Karpas-422 (cell line): ENCODE data around the gene CNIH2. TPM values are rescaled to one million over a fixed set of nuclear protein-coding genes. Genes with fewer than 3 reads are reported as not detected.

Experiments used
- DNase-seq: peaks from one replicate; pipeline ENCODE4 v3.0.0-alpha.2; 2015
- H2AFZ ChIP-seq: fragments of 200-600 bp; sonication (generic); 2 replicates; pipeline ENCODE4 v1.6.1; 2014; ENCODE audit warnings: antibody characterized with exemption, low read length, mixed read lengths
- H3K27ac ChIP-seq: fragments of 200-600 bp; sonication (generic); 2 replicates; pipeline ENCODE4 v1.5.1; 2014; ENCODE audit warnings: mild to moderate bottlenecking, low read length, moderate library complexity
- H3K27me3 ChIP-seq: fragments of 200-600 bp; sonication (generic); 2 replicates; pipeline ENCODE4 v1.6.1; 2014; ENCODE audit warnings: low read length, mixed read lengths
- H3K36me3 ChIP-seq: fragments of 200-600 bp; sonication (generic); 2 replicates; pipeline ENCODE4 v1.6.1; 2014; ENCODE audit warnings: low read length, mixed read lengths; ENCODE audit not compliant: insufficient read depth
- H3K4me1 ChIP-seq: fragments of 200-600 bp; sonication (generic); 2 replicates; pipeline ENCODE4 v1.6.1; 2014; ENCODE audit warnings: mild to moderate bottlenecking, low read length, mixed read lengths
- H3K4me2 ChIP-seq: fragments of 200-600 bp; sonication (generic); 2 replicates; pipeline ENCODE4 v1.6.1; 2014; ENCODE audit warnings: low read length, low read depth, mild to moderate bottlenecking; ENCODE audit not compliant: poor library complexity, severe bottlenecking
- H3K4me3 ChIP-seq: fragments of 200-600 bp; sonication (generic); 2 replicates; pipeline ENCODE4 v1.5.1; 2014; ENCODE audit warnings: mild to moderate bottlenecking, antibody characterized with exemption, low read length, mixed read lengths
- H3K79me2 ChIP-seq: fragments of 200-600 bp; sonication (generic); 2 replicates; pipeline ENCODE4 v1.6.1; 2014; ENCODE audit warnings: mild to moderate bottlenecking, low read length, mixed read lengths
- H3K9ac ChIP-seq: fragments of 200-600 bp; sonication (generic); 2 replicates; pipeline ENCODE4 v1.6.0; 2014; ENCODE audit warnings: low read length
- H3K9me2 ChIP-seq: fragments of 200-600 bp; sonication (generic), shearing (Covaris generic); replicated peaks from 2 replicates; pipeline ENCODE4 v1.6.0; 2014; ENCODE audit warnings: mild to moderate bottlenecking, low read length, moderate library complexity; ENCODE audit not compliant: insufficient read depth
- H3K9me3 ChIP-seq: fragments of 300-700, 200-600 bp; sonication (generic); 2 replicates; pipeline ENCODE4 v1.6.1; 2014; ENCODE audit warnings: low read length, mixed read lengths
- H4K20me1 ChIP-seq: fragments of 200-600 bp; sonication (generic); 2 replicates; pipeline ENCODE4 v1.6.1; 2014; ENCODE audit warnings: mild to moderate bottlenecking, antibody characterized with exemption, low read length, low read depth; ENCODE audit not compliant: insufficient read depth
- total RNA-seq: library from RNA; depleted of rRNA; stranded (reverse); fragments of >200 nt; shearing (Covaris generic); gene quantifications from 2 replicates; pipeline ENCODE4 v1.2.3, GENCODE V29; 2014; ENCODE audit warnings: low replicate concordance

The CNIH2 gene
- total RNA-seq, 1 experiment from 2014 or later, result 0.34 TPM

- H4K20me1 ChIP-seq, result peaks cover 14% of the 10 kb centered on the region
- H2AFZ ChIP-seq, result no peak overlapping the region
- H3K9ac ChIP-seq, result no peak overlapping the region
- H3K79me2 ChIP-seq, result peaks cover 26% of the 10 kb centered on the region
- peaks cover 18% of the 10 kb centered on the region; the same call in 1 of the 2 replicates for H3K36me3 ChIP-seq
- no peak overlapping the region for H3K4me3 ChIP-seq
- DNase-seq, result no peak
- H3K27me3 ChIP-seq, result no peaks in the 10 kb centered on the region
- H3K4me1 ChIP-seq, result peaks cover 22% of the 10 kb centered on the region
- H3K9me2 ChIP-seq, result no peaks in the 10 kb centered on the region
- H3K4me2 ChIP-seq, result no peak overlapping the region
- no peak overlapping the region for H3K27ac ChIP-seq
- H3K9me3 ChIP-seq, result no peaks in the 10 kb centered on the region
Measured at GRCh38 chr11:66261578-66261977, 16.4 kb upstream of the CNIH2 start.

- Histone ChIP-seq H3K27ac (no peak overlapping the region), H3K27me3 (no peaks in the 10 kb centered on the region), H2AFZ (no peak overlapping the region), H4K20me1 (peaks cover 14% of the 10 kb centered on the region), H3K79me2 (peaks cover 26% of the 10 kb centered on the region), H3K4me3 (no peak overlapping the region), H3K4me2 (no peak overlapping the region), H3K4me1 (peaks cover 20% of the 10 kb centered on the region), H3K9me2 (no peaks in the 10 kb centered on the region), H3K36me3 (peaks cover 18% of the 10 kb centered on the region; the same call in 1 of the 2 replicates), H3K9ac (no peak overlapping the region), H3K9me3 (no peaks in the 10 kb centered on the region)
- no peak for DNase-seq
Measured at GRCh38 chr11:66262191-66262590, 15.8 kb upstream of the CNIH2 start.

DNA sequence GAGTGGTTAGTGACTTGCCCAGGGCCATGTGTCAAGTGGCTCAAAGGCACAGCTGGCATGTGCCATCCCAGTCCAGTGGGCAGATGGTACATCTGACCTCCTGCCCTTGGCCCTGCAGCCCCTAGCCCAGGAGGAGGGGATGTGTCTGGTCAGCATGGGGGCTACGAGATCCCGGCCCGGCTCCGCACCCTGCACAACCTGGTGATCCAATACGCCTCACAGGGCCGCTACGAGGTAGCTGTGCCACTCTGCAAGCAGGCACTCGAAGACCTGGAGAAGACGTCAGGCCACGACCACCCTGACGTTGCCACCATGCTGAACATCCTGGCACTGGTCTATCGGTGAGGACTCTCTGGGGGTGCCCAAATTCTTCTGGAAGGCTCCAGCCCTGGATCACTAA is 15.3 kb upstream of the CNIH2 start:
- peaks cover 26% of the 10 kb centered on the region for H3K79me2 ChIP-seq
- no peak overlapping the region for H3K9ac ChIP-seq
- no peaks in the 10 kb centered on the region for H3K9me3 ChIP-seq
- peaks cover 23% of the 10 kb centered on the region for H3K4me1 ChIP-seq
- no peaks in the 10 kb centered on the region for H3K27me3 ChIP-seq
- H3K27ac ChIP-seq, result no peak overlapping the region
- H3K36me3 ChIP-seq, result peaks cover 18% of the 10 kb centered on the region; the same call in 1 of the 2 replicates
- H3K9me2 ChIP-seq, result no peaks in the 10 kb centered on the region
- no peak overlapping the region for H3K4me3 ChIP-seq
- no peak overlapping the region for H3K4me2 ChIP-seq
- peaks cover 14% of the 10 kb centered on the region for H4K20me1 ChIP-seq
- DNase-seq, result no peak
- H2AFZ ChIP-seq, result no peak overlapping the region

- H3K9ac ChIP-seq, result no peak overlapping the region
- H3K27ac ChIP-seq, result no peak overlapping the region
- H3K79me2 ChIP-seq, result peaks cover 21% of the 10 kb centered on the region
- DNase-seq, result no peak
- H3K4me1 ChIP-seq, result peaks cover 28% of the 10 kb centered on the region
- peaks cover 18% of the 10 kb centered on the region; the same call in 1 of the 2 replicates for H3K36me3 ChIP-seq
- H3K4me3 ChIP-seq, result no peak overlapping the region
- H4K20me1 ChIP-seq, result peaks cover 14% of the 10 kb centered on the region
- H3K9me3 ChIP-seq, result no peaks in the 10 kb centered on the region
- H3K4me2 ChIP-seq, result no peak overlapping the region
- H3K9me2 ChIP-seq, result no peaks in the 10 kb centered on the region
- H3K27me3 ChIP-seq, result no peaks in the 10 kb centered on the region
- no peak overlapping the region for H2AFZ ChIP-seq
Measured at GRCh38 chr11:66263231-66263630, 14.7 kb upstream of the CNIH2 start.

DNA sequence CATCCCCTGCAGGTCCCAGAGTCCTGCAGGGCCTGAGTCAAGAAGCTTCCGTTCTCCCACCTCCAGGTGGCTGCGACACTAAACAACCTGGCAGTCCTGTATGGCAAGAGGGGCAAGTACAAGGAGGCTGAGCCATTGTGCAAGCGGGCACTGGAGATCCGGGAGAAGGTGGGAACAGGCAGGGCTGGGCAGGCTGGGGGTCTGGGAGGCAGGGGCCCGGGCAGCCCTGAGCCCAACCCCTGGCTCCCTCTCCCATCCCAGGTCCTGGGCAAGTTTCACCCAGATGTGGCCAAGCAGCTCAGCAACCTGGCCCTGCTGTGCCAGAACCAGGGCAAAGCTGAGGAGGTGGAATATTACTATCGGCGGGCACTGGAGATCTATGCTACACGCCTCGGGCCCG is 14.2 kb upstream of the CNIH2 start:
- no peak overlapping the region for H3K4me2 ChIP-seq
- no peak overlapping the region for H2AFZ ChIP-seq
- no peak overlapping the region for H3K9ac ChIP-seq
- peaks cover 24% of the 10 kb centered on the region for H3K4me1 ChIP-seq
- no peaks in the 10 kb centered on the region for H3K9me3 ChIP-seq
- H3K27me3 ChIP-seq, result no peaks in the 10 kb centered on the region
- H3K27ac ChIP-seq, result no peak overlapping the region
- H4K20me1 ChIP-seq, result peaks cover 11% of the 10 kb centered on the region; the same call in 1 of the 2 replicates
- peaks cover 18% of the 10 kb centered on the region for H3K79me2 ChIP-seq
- peaks cover 18% of the 10 kb centered on the region; the same call in 1 of the 2 replicates for H3K36me3 ChIP-seq
- no peak for DNase-seq
- no peak overlapping the region for H3K4me3 ChIP-seq
- no peaks in the 10 kb centered on the region for H3K9me2 ChIP-seq

- peaks cover 21% of the 10 kb centered on the region for H3K4me1 ChIP-seq
- H3K4me2 ChIP-seq, result no peak overlapping the region
- no peak overlapping the region for H3K9ac ChIP-seq
- H3K79me2 ChIP-seq, result peaks cover 18% of the 10 kb centered on the region
- no peaks in the 10 kb centered on the region for H3K9me2 ChIP-seq
- H3K4me3 ChIP-seq, result no peak overlapping the region
- H3K9me3 ChIP-seq, result no peaks in the 10 kb centered on the region
- no peak overlapping the region for H2AFZ ChIP-seq
- no peaks in the 10 kb centered on the region for H3K27me3 ChIP-seq
- peaks cover 11% of the 10 kb centered on the region; the same call in 1 of the 2 replicates for H4K20me1 ChIP-seq
- peaks cover 14% of the 10 kb centered on the region; the same call in 1 of the 2 replicates for H3K36me3 ChIP-seq
- H3K27ac ChIP-seq, result no peak overlapping the region
- DNase-seq, result no peak
Measured at GRCh38 chr11:66264383-66264782, 13.6 kb upstream of the CNIH2 start.

GRCh38 chr11:66264914-66265313 is 13.1 kb upstream of the CNIH2 start:
- Histone ChIP-seq H3K9me2 (no peaks in the 10 kb centered on the region), H3K36me3 (peaks cover 8% of the 10 kb centered on the region; the same call in 1 of the 2 replicates), H3K4me1 (peaks cover 25% of the 10 kb centered on the region), H4K20me1 (peaks cover 11% of the 10 kb centered on the region; the same call in 1 of the 2 replicates), H3K27me3 (no peaks in the 10 kb centered on the region), H2AFZ (no peak overlapping the region), H3K4me2 (no peak overlapping the region), H3K4me3 (no peak overlapping the region), H3K79me2 (peaks cover 18% of the 10 kb centered on the region), H3K9ac (no peak overlapping the region), H3K9me3 (no peaks in the 10 kb centered on the region), H3K27ac (no peak overlapping the region)
- peak; percentile 87 for DNase-seq

- Histone ChIP-seq H3K79me2 (peaks cover 22% of the 10 kb centered on the region), H3K9ac (no peak overlapping the region), H3K9me3 (no peaks in the 10 kb centered on the region), H3K27me3 (no peaks in the 10 kb centered on the region), H2AFZ (no peak overlapping the region), H3K27ac (no peak overlapping the region), H3K36me3 (peaks cover 4% of the 10 kb centered on the region; the same call in 1 of the 2 replicates), H4K20me1 (peaks cover 11% of the 10 kb centered on the region; the same call in 1 of the 2 replicates), H3K4me3 (no peak overlapping the region), H3K4me2 (no peak overlapping the region), H3K9me2 (no peaks in the 10 kb centered on the region), H3K4me1 (peaks cover 27% of the 10 kb centered on the region)
- no peak for DNase-seq
Measured at GRCh38 chr11:66265531-66266377, 12.2 kb upstream of the CNIH2 start.
